HCT116 (cell line): ENCODE measurements around the gene TPPP3.

Experiments
- EZH2phosphoT487 ChIP-seq: fragments of 200-600 bp; IDR thresholded peaks from 2 replicates; pipeline ENCODE4 v1.6.1; 2018; ENCODE audit warnings: antibody characterized with exemption, borderline replicate concordance
- POLR2A ChIP-seq: IDR thresholded peaks from 2 replicates; pipeline ENCODE4 v1.7.0; 2011; ENCODE audit warnings: borderline replicate concordance; ENCODE audit not compliant: insufficient read depth, insufficient read length; ENCODE audit errors: extremely low read depth
- SP1 ChIP-seq: IDR thresholded peaks from 2 replicates; pipeline ENCODE4 v1.6.1; 2012; ENCODE audit warnings: low read depth
- TCF7L2 ChIP-seq: IDR thresholded peaks from 2 replicates; pipeline ENCODE4 v1.7.0; 2011; ENCODE audit warnings: borderline replicate concordance, inconsistent platforms; ENCODE audit not compliant: insufficient read depth, insufficient read length; ENCODE audit errors: extremely low read depth
- TF ChIP-seq, protein P1 (sequence below), 3 experiments: fragments of 200-600 bp in 1 of 3; sonication (generic) in 1 of 3; IDR thresholded peaks in 2 of 3; conservative IDR thresholded peaks in 1 of 3; 2 replicates each; pipeline ENCODE4 v1.5.1; 2012 to 2017; ENCODE audit warnings: low read depth in 2 of 3, low read length in 2 of 3, antibody characterized with exemption in 1 of 3, borderline replicate concordance in 1 of 3, control low read depth in 1 of 3, mild to moderate bottlenecking in 1 of 3, mixed read lengths in 1 of 3, mixed run types in 1 of 3, moderate library complexity in 1 of 3; ENCODE audit not compliant: insufficient read depth in 1 of 3
- TF ChIP-seq, protein P2 (sequence below): IDR thresholded peaks from 2 replicates; pipeline ENCODE4 v1.6.1; 2012; ENCODE audit warnings: low read depth

DNA sequence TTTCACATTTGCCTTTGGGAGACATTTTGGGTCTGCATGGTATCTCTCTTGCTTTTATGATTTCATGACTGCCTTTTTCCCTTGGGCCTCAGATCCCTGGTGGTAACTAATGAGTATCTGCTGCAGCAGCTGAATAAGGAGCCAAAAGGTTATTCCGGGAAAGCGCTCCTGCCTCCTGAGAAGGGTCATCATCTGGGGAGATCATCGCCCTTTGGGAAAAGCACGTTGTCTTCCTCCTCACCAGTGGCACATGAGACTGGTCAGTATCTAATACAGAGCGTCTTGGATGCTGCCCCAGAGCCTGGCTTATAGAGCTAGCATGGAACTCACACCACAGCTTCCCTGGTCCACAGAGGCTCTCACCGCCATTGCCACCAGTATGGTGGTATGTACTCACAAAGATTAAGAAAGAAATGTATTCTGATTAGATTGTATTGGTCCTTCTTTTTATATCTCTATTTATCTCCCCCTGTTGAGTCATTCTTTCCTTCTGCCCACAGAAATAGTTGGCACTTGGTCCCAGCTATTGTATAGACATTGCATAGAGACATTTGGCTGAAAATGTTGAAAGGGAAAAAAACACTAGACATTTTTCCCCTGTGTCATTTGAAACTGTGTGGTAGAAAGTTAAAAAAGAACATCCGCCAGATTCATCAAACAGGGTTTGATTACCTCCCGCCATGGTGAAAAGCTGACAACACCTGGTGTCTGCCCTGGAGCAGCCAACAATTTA lies 8.4 kb downstream of the TPPP3 start:
- TF ChIP-seq SP1, result no peak
- TF ChIP-seq POLR2A, result no peak
- no peak for TF ChIP-seq TCF7L2
- TF ChIP-seq, protein P1, sequence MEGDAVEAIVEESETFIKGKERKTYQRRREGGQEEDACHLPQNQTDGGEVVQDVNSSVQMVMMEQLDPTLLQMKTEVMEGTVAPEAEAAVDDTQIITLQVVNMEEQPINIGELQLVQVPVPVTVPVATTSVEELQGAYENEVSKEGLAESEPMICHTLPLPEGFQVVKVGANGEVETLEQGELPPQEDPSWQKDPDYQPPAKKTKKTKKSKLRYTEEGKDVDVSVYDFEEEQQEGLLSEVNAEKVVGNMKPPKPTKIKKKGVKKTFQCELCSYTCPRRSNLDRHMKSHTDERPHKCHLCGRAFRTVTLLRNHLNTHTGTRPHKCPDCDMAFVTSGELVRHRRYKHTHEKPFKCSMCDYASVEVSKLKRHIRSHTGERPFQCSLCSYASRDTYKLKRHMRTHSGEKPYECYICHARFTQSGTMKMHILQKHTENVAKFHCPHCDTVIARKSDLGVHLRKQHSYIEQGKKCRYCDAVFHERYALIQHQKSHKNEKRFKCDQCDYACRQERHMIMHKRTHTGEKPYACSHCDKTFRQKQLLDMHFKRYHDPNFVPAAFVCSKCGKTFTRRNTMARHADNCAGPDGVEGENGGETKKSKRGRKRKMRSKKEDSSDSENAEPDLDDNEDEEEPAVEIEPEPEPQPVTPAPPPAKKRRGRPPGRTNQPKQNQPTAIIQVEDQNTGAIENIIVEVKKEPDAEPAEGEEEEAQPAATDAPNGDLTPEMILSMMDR (IDR thresholded peaks at IDR 0.05 in 2 of 3, conservative IDR thresholded peaks at IDR 0.05 in 1 of 3; ENCODE audit: borderline replicate concordance in 1 of 3, insufficient read depth in 1 of 3, low read depth in 2 of 3, low read length in 2 of 3), result no peak
- TF ChIP-seq EZH2phosphoT487, result no peak
- TF ChIP-seq, protein P2, sequence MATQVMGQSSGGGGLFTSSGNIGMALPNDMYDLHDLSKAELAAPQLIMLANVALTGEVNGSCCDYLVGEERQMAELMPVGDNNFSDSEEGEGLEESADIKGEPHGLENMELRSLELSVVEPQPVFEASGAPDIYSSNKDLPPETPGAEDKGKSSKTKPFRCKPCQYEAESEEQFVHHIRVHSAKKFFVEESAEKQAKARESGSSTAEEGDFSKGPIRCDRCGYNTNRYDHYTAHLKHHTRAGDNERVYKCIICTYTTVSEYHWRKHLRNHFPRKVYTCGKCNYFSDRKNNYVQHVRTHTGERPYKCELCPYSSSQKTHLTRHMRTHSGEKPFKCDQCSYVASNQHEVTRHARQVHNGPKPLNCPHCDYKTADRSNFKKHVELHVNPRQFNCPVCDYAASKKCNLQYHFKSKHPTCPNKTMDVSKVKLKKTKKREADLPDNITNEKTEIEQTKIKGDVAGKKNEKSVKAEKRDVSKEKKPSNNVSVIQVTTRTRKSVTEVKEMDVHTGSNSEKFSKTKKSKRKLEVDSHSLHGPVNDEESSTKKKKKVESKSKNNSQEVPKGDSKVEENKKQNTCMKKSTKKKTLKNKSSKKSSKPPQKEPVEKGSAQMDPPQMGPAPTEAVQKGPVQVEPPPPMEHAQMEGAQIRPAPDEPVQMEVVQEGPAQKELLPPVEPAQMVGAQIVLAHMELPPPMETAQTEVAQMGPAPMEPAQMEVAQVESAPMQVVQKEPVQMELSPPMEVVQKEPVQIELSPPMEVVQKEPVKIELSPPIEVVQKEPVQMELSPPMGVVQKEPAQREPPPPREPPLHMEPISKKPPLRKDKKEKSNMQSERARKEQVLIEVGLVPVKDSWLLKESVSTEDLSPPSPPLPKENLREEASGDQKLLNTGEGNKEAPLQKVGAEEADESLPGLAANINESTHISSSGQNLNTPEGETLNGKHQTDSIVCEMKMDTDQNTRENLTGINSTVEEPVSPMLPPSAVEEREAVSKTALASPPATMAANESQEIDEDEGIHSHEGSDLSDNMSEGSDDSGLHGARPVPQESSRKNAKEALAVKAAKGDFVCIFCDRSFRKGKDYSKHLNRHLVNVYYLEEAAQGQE, result no peak
